CD4-positive, alpha-beta T cell treated with Interferon alpha-2 for 1 hour (primary cell): Measurements from ENCODE around the gene FAM171A2.
A peak's percentile ranks its signal among the peaks of the same experiment; 100 is the strongest.
"Not testable (repeated sequence)": the region's sequence is repeated elsewhere in the genome, so short reads cannot be mapped to it uniquely, and the experiment has no call there.

ENCODE experiments used
- DNase-seq, 2 donors: peaks; one replicate each; pipeline ENCODE4 v3.0.0-alpha.2; 2020 to 2022

Gene FAM171A2

DNA sequence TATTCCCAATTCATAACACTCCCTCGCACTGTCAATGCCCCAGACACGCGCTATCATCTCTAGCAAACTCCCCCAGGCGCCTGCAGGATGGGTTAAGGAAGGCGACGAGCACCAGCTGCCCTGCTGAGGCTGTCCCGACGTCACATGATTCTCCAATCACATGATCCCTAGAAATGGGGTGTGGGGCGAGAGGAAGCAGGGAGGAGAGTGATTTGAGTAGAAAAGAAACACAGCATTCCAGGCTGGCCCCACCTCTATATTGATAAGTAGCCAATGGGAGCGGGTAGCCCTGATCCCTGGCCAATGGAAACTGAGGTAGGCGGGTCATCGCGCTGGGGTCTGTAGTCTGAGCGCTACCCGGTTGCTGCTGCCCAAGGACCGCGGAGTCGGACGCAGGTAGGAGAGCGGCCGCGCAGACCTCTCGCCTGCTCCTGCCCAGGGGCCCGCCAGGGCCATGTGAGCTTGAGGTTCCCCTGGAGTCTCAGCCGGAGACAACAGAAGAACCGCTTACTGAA lies 18.7 kb downstream of the FAM171A2 start, which contains the start of gene GRN:
Gene GRN, plus strand, starts transcription at position 364 of the 515 bp plus-strand sequence. CDS start 3,863 bp downstream, outside the sequence.
- DNase-seq = peak; percentile 88 to 91

- DNase-seq = no peak
Measured at GRCh38 chr17:44343510-44344209, 20.0 kb downstream of the FAM171A2 start.

DNA sequence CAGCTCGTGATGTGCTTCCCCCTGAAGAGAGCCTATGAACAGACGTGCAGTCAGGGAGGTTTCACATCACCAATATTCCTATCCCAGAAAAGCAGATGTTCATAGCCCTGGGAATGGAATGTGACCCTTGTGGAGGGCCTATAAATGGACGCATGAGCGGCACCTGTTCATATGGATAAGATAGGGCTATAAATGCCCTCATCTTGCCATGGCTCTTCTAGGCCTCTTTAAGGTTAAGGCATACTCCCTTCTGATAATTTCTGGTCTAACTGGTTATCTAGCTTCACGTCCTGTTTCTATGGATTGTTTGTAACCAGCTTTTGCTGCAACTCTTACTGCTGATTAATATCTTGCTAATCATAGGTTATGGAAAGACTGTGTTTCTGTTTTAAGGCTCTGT lies 23.1 kb downstream of the FAM171A2 start:
- not testable (repeated sequence) for DNase-seq

DNA sequence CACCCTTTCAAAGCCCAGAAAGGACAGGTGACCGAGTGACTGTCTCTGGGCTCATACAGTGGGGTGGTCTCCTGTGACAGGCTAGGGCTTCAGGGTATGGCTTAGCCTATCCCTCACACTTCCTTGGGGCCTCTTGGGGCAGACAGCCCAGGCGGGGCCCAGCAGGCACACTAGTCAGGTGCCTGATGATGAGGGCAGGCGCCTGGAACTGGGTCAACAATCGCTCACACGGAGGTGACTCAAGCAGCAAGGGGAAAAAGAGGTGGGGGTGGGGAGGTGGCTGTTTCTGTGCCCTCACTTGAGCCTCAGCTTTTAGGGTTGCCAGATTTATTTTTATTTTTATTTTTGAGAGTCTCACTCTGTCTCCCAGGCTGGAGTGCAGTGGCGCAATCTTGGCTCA lies 25.0 kb downstream of the FAM171A2 start:
- no peak for DNase-seq

GRCh38 chr17:44335968-44336367 lies 27.7 kb downstream of the FAM171A2 start:
- no peak for DNase-seq

GRCh38 chr17:44335564-44335963 lies 28.1 kb downstream of the FAM171A2 start:
- DNase-seq = no peak

GRCh38 chr17:44334727-44335126 lies 28.9 kb downstream of the FAM171A2 start:
- DNase-seq = no peak

DNA sequence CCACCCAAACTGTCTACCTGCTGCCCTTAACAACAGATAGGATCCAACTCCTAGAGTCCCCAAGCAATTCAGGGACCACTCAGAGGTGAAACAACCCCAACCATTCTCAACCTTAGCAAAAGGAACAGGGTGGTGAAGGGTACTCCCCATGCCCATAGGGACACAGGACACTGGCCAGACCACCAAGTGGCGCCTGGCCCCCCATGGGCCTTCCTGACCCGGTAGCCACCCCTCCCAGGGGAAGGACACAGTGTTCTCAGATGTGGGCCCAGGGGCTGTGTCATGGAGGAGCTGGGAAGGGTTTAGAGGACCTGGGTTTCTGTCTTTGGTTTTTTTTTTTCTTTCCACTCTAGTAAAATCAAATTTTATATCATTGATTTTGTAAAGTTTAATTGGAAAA lies 29.3 kb downstream of the FAM171A2 start:
- DNase-seq = no peak

DNA sequence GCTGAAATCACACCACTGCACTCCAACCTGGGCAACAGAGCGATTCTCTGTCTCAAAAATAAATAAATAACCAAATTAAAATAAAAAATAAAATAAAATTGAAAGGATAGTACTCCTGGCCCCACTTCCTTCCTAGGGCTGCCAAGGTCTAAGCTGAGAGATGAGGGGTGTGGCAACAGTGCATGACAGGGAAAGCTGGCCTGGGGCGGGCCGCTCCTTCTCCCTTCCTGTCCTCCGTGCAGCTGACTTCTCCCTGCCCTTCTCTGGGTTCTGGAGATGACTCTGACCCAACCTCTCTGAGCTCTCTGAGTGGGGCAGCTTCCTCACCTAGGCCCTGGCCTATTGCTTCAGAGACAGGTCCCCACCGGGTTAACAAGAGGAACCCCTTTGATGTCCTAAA lies 30.3 kb downstream of the FAM171A2 start:
- no peak for DNase-seq

DNA sequence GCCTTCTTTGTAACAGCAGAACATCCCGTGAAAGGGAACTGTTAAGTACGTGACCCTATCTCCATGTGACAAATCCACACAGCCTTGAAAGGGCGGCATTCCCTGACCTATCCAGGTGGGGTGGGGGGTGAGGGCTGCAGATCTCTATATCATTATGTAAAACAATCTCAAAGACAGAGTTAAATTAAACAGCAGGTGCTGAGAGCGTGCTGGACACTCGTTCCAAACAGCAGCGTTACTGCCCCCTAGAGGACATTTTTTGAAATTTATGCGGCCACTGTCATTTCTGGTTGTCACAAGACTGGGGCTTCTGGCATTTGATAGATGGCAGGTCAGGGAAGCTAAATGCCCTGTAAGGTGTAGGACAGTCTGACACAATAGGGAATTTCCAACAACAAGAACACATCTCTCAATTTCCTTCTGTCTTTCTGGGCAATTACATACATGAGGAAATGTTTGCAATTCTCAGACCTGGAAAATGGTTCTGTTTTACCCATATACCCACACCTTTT lies 32.3 kb downstream of the FAM171A2 start:
- peak; percentile 79 to 88 for DNase-seq

- DNase-seq = not testable (repeated sequence)
Measured at GRCh38 chr17:44330263-44330662, 33.4 kb downstream of the FAM171A2 start.

GRCh38 chr17:44329516-44329915 lies 34.1 kb downstream of the FAM171A2 start:
- DNase-seq = not testable (repeated sequence)

DNA sequence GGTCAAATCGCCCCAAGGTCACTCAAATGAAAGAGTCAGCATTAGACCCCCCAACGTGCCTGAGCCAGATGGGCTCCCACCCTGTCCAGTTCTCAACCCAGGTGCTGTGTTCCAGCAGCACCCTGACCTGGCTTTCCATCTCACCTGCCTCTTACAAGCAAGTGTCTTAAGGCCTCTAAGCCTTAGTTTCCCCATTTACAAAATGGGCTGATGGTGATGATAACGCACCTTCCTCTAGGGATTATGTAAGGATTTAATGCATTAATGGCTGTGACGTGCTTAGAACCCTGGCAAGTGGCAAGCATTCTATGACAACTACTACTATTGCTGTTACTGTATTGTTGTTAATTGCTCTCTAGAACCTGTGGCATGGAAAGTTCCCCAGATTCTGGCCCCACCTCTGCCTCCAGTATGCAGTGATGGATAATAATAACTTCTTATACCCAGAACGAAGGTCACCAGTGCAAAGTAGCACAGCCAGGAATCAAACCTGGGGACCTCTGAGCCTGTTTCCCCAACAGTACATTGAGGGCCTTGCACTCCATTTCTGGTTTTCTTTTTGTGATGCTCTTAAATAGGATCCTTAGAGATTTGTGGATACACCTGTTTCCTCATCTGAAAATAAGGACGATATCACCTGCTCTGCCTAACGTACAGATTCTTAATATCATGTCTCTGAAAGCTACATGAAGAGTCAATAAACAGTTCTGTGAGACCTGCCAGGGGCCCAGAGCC lies 35.8 kb downstream of the FAM171A2 start:
- no peak for DNase-seq

GRCh38 chr17:44326861-44327444 lies 36.7 kb downstream of the FAM171A2 start:
- peak; percentile 96 to 97 for DNase-seq

- DNase-seq = peak; percentile 93 to 97
Measured at GRCh38 chr17:44324571-44325275, 38.9 kb downstream of the FAM171A2 start, which contains the start of gene SLC25A39. TSS of gene SLC25A39 (minus strand) at chr17:44324823. CDS start at chr17:44323562, 1,261 bp downstream.

DNA sequence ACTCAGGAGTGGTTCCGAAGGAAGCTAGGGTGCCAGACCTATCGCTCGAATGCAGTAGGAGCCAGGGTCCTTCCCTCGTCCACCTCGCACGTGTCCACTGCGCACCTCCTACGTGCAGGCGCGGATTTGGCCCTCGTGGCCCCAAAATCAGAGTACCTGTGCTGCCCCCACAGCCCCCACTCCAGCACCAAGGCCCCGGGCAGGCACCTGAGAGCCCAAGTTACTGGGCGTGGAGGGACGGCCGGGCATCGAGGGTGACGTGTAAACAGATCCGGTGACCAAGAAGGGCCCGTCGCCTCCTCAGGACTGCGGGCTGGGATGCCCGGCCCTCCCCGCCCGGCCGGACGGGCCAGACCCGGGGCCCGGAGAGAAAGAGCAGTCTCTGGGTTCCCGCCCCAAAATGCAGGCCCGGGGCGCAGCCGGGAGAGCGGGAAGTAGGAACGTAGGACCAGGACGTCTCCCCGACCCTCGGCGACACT lies 39.5 kb downstream of the FAM171A2 start:
- peak in 1 of 2 donors; percentile 10 for DNase-seq

- no peak for DNase-seq
Measured at GRCh38 chr17:44323359-44324091, 40.1 kb downstream of the FAM171A2 start.

DNA sequence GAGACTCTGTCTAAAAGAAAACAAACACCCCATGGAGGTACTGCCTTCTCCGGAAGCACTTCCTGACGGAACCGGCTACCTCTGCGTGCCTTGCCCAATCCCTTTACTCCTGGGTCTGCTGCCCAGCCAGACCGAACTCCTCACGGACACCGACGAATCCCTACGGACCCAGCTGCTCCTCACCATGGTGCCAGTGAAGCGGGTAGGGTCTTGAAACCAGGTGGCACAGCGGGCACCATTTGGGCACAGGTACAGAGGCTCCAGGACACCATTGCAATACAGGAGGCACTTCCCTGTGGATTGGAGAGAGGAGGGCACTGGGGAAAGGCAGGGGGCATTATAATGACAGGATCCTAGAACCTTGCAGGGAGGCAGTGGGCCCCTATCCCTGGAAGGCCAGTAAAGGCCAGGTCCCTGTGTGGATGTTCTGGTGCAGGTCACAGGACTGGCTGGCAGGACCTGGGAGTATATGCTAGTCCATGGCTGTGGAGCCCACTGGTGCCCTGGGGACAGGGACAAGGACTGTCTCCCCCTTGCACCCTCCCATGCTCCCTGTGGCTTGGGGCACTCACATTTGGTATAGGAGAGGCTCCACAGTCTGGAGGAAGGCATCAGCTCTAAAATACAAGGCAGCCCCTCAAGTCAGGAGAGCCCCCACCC lies 41.3 kb downstream of the FAM171A2 start:
- no peak for DNase-seq

GRCh38 chr17:44321246-44322120 lies 42.2 kb downstream of the FAM171A2 start:
- no peak for DNase-seq

GRCh38 chr17:44320066-44320465 lies 43.6 kb downstream of the FAM171A2 start:
- DNase-seq = no peak
